Hematopoietic multipotent progenitor cell treated with erythropoietin and hydrocortisone succinate and interleukin-3 and kit ligand, for 8 days (in vitro differentiated cells): ENCODE results near the gene TFR2.
A peak's percentile ranks its signal among the peaks of the same experiment; 100 is the strongest.
"Not testable (repeated sequence)": the region's sequence is repeated elsewhere in the genome, so short reads cannot be mapped to it uniquely, and the experiment has no call there.

ENCODE experiments used
- DNase-seq: peaks from one replicate; pipeline ENCODE4 v3.0.0-alpha.2; 2015

Gene TFR2

DNA sequence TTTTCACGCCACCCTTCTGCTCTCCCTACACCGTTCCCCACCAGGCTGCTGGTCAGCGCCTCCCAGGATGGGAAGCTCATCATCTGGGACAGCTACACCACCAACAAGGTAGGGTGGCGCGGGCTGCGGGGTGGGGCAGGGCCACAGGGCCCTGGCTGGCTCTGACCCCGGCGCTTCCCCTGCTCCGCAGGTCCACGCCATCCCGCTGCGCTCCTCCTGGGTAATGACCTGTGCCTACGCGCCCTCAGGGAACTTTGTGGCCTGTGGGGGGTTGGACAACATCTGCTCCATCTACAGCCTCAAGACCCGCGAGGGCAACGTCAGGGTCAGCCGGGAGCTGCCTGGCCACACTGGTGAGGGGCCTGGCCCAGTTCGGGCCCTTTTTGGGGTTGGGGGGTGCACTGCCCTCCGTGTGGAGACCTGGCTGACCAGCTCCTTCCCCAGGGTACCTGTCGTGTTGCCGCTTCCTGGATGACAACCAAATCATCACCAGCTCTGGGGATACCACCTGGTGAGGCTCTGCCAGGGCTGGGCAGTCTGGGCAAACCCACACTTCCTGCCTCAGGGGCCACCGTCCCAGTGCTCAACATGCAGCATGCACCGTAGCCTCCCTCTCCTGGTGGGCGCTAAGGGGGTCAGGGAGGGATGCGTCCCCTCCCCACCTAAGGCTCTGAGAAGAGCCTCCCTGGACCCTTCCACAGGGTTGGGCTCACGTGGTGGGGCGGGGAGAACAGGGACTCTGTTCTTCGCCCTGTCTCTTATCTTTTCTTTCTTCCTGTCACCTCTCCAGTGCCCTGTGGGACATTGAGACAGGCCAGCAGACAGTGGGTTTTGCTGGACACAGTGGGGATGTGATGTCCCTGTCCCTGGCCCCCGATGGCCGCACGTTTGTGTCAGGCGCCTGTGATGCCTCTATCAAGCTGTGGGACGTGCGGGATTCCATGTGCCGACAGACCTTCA is 36.2 kb upstream of the TFR2 start:
- DNase-seq = no peak

DNA sequence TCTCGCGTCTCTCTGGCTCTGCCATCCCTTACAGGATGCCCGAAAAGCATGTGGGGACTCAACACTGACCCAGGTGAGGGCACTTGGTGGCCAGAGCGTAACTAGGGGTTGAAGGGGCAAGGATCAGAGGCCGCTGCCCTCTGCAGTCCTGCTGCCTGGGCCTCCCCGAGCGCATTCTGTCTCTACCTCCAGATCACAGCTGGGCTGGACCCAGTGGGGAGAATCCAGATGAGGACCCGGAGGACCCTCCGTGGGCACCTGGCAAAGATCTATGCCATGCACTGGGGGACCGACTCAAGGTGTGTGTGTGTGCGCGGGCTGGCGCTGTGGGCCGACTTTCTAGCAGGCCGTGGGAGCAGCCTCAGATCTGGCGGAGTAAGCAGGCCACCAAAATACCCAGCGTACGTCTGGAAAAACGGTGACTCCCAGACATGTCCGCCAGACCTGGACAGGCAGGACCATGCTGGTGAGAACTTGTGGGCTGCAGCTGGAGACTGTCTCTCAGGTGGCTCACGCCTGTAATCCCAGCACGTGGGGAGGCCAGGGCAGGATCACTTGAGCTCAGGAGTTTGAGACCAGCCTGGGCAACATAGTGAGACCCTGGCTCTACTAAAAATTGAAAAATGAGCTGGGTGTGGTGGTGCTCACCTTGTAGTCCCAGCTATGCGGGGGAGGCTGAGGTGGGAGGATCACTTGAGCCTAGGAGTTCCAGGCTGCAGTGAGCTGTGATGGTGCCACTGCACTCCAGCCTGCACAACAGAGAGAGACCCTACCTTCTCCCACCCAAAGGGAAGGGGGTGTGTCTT is 35.4 kb upstream of the TFR2 start:
- DNase-seq = no peak

DNA sequence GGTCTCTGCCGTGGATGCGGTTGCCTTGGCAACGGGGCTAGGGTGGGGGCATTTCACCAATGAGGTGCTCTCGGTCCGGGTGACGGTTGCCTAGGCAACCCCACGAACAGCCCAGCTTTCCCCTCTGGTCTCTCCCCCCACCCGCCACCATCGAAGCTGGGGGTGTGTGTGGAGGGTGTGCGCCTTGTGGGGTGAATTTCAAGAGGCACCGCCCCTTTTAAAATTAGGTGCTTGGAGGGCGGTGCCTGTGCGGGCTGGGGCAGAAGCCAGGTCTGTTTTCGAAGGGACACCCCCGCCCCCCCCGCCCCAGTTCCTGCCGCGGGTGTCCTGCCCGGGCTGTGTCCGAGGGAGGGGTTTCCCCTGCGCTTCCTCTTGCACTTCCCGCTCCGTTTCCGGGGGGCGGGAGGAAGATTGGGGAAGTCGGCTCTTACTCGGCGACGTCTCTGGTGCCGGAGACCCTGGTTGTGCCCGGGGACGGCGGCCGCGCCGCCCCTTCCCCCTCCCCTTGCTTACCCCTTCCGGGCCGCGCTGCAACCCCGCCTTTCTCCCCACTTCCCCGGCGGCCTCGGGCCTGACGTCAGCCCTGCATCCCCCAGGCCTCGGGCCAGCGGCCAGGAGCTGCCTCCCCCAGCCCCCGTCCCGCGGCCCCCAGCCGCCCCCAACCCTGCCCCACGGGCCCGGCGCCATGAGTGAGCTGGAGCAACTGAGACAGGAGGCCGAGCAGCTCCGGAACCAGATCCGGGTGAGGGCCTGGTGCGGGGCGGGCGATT is 34.4 kb upstream of the TFR2 start:
- peak; percentile 94 for DNase-seq

DNA sequence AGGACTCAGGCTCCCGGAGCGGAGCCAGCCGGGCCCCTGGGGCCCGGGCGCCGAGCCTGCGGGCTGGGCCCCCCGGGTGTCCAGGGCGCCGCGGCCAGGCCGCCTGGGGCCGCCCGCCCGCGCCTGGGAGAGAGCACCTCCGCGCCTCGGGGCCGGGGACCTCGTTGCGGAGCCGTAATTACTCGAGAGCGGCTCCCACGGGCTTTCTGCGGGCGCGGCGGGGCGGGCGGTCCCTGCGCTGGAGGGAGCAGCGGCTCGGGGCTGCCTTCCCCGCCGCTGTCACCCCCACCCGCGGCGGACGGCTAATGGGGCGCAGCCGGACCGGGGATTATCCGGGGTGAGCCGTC is 33.7 kb upstream of the TFR2 start:
- no peak for DNase-seq

DNA sequence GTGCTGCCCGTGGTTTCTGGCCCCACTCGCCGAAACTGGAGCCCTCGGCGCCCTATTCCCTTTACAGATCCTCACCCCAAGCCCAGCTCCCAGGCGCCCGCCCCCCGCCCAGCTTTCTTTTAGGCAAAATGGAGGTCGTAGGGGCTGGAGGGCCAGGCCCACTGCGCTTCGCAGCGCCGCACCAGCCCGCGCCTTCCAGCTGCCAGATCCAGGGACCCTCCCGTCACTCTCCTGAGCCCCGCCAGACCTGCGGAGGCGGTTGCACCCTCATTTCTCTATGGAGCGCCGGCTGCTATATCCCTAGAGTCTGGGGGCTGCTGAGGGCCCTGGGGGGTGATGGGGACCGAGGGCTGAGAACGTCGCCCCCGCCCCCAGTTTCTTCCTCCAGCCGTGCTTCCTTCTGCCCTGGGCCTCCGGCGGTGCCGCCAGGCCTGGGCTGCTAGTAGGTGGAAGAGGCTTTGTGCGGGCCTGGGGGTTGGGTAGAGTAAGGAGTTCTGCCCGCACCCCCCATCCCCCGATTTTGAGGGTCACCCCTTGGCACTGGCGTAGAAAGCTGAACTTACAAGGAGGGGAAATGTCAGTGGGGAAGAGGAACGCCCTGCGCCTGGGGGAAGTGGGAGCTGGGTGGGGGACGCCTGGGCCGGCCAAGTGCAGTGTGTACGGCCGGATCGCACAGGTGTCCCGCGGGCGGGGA is 33.2 kb upstream of the TFR2 start:
- DNase-seq = peak; percentile 33

DNA sequence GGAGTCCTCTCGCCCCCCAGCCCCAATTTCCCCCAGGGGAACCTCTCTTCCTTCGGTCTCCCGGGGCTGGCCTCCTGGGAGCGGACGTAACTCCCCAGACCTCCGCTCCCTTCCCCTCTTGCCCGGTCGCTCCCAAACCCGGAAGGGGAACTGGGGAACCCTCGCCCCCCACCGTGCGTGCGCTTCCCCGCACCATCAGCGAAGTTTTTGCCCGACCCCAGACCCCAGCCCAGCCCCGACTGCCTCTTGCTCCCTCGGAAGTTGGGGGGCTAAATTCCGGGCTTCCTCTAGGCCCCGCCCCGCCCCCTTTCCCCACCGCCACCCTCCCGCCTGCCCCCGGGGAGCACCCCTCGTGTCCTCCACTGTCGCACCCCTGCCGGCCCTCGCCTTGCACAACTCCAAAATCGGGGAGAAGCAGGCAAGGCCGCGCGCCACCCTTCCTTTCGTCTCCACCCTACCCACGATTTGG is 32.6 kb upstream of the TFR2 start:
- DNase-seq = peak; percentile 57

DNA sequence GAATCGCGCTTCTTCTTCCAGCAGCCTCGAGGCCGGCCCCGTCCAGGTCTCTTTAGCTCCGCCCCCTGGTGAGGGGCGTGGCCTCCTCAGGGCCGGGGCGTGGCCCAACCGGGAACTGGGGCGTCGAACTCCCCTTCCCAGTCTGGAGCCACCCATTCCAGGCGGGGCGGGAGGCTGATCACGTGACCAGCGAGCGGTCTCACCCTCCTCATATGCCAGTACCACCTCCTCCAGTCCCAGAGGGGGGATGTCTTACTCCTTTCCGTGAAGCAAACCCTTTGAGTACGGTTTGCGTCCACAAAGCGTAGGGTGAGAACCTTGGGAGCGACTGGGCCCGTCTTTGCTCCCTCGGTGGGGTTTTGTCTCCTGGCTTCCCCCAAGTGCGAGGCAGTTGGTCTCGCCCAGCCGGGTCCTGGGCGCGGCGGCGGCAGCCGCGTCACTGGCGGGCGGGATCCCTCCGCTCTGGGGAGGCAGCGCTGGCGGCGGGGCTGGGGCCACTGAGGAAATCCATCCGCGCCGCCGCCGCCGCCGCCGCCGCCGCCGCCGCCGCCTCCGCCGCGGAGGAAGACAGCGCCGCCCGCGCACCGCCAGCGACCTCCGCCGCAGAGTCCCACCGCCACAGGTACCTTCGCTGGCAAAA is 32.1 kb upstream of the TFR2 start, which contains the start of gene GNB2:
TSS of gene GNB2 (plus strand) at position 439 of the 640 bp plus-strand sequence. CDS start 2,526 bp downstream, outside the sequence.
- peak; percentile 99 for DNase-seq

DNA sequence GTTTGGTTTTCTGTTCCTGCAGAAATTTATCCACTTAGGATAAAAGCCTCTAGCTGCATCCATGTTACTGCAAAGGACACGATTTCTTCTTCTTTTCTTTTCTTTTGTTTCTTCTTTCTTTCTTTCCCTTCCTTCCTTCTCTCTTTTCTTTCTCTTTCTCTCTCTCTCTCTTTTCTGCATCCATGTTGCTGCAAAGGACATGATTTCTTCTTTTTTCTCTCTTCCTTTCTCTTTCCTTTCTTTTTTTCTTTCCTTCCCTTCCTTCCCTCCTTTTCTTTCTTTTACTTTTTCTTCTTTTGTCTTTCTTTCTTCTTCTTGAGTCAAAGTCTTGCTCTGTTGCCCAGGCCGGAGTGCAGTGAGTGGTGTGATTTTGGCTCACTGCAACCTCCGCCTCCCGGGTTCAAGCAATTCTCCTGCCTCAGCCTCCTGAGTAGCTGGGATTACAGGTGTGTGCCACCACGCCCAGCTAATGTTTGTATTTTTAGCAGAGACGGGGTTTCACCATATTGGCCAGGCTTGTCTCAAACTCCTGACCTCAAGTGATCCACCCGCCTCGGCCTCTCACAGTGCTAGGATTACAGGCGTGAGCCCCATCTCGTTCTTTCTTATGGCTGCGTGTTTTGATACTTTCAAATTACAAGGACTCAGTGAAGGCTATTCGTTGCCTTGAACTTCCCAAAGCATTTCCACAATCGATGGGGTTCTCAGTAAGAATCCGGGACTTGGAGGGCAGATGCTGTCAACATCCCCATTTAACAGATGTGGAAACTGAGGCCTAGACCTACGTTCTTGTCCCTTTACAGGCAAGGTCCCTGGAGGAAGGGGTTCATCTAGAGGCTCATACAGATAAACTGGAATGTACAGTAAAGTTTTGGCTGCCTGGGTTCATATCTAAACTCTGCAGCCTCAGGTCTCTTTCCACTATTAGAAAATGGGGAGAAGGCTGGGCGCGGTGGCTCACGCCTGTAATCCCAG is 30.3 kb upstream of the TFR2 start:
- no peak for DNase-seq

DNA sequence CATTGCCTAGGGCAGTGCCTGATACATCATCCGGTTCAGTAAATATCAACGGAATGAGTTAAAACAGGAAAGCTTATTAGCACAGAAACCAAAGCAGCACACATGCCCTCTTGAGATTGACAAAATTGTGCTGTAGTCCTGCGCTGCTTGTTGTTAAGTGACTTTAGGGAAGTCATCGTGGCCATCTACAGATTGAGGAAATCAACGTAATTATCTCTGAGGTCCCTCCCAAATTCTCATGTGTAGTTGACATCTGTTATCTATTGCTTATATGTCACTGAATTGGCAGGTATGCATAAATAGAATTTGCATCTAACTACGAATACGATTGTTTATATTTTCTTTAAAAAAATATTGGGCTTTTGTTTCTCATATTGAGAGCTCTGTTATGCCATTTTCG is 28.7 kb upstream of the TFR2 start:
- no peak for DNase-seq

DNA sequence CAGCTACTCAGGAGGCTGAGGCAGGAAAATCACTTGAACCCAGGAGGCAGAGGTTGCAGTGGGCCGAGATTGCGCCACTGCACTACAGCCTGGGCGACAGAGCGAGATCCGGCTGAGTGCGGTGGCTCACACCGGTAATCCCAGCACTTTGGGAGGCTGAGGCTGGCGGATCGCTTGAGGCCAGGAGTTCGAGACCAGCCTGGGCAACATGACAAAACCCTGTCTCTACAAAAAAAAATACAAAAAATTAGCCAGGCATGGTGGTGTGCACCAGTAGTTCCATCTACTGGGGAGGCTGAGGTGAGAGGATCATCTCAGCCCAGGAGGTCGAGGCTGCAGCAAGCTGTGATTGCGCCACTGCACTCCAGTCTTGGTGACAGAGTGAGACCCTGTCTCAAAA is 27.8 kb upstream of the TFR2 start:
- DNase-seq = not testable (repeated sequence)

DNA sequence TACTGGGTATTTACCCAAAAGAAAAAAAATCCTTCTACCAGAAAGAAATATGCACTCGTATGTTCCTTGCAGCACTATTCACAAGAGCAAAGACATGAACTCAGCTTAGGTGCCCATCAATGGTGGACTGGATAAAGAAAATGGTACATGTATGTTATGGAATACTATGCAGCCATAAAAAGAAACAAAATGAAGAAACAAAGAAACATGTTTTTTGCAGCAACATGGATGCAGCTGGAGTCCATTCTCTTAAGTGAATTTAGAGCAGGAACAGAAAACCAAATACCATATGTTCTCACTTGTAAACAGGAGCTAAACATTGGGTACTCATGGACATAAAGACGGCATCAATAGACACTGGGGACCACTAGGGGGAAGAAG is 26.7 kb upstream of the TFR2 start:
- no peak for DNase-seq

DNA sequence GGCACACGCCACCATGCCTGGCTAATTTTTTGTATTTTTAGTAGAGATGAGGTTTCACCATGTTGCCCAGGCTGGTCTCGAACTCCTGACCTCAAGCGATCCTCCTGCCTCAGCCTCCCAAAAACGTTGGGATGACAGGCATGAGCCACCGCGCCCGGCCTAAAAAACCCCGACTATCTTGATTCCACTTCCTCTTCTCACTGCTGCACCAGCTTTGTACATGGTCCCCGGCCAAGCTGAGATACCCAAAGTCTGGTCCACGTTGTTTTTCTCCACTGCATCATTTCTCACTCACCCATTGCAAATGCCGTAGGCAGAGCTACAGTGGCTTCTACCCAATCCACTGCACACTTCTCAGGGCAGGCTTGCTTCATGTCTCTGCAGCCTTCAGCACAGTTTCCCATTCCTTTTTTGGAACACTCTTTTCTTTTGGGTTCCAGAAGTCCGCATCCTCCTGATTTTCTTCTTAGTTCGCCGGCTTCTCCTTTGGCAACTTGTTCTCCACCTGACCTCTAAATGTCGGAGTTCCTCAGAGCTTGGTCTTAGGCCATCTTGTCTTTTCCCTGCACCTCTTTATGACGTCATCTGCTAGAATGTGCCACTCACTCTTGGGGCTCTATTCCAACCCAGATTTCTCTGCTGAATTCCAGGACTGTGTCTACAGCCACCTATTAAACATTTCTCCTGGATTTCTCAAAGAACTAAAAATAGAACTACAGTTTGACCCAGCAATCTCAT is 26.1 kb upstream of the TFR2 start:
- DNase-seq = no peak

DNA sequence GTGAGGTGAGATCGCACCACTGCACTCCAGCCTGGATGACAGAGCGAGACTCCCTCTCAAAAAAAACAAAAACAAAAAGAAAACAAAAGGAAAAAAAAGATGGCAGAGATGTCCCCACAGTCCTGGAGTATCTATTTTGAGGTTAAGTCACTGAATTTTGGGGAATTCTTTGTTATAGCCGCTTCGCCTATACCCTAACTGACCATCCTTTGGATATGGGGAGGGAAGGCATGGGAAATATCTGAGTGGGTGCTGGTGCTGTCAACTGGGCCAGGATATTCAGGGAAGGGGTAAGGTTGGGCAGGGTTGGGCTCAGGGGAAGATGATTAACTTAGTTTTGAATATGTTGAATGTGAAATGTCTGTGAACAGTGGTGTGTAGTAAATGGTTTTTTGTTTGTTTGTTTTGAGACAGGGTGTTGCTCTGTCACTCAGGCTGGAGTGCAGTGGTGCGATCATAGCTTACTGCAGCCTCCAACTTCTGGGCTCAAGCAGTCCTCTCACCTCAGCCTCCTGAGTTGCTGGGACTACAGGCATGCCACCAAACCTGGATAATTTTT is 23.9 kb upstream of the TFR2 start:
- DNase-seq = no peak

DNA sequence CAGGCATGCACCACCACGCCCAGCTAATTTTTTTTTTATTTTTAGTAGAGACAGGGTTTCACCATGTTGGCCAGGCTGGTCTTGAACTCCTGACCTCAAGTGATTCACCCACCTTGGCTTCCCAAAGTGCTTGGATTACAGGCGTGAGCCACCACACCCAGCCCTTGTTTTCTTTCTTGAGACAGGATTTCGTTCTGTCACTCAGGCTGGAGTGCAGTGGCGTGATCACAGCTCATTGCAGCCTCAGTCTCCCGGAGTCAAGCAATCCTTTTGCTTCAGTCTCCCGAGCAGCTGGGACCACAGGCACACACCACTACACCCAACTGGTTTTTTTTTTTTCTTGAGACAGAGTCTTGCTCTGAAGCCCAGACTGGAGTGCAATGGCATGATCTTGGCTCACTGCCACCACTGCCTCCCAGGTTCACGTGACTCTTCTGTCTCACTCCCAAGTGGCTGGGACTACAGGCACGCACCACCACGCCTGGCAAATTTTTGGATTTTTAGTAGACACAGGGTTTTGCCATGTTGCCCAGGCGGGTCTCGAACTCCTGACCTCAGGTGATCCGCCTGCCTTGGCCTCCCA is 20.9 kb upstream of the TFR2 start:
- DNase-seq = peak; percentile 69

DNA sequence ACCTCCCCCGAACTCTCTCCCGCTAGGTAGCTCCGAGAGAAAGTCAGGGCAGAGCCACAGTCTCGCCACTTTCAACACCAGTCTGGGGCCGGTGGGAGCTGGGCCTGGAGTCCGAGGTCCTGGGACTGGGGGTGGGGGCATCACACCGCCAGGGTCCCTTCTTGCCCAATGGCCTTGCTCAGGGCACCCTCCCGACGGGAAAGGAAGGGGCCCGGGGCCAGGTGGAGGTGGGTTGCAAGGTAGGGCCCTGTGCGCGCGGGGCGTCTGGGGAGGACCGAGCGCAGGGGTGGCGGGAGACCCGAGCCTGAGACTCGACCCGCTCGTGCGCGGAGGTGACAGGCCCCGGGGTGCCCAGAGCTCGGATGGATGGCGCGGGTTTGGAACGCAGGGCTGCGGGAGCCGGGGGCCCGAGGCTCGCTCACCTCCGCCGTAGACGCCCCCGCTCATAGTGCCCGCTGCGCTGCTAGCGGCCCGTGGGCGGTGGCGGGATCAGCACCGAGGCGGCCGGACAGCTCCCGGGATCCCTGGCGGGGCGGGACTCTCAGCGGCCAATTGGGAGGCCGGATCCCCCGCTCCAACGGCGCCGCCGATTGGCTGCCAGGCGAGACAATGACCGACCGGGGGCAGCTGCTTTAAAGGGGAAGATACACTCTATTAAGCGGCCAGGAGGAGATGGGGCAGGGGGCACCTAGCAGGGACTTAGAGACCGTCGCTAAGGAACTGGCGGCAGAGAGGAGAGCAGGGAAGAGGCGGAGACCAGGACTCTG is 14.7 kb upstream of the TFR2 start, which contains the start of gene ACTL6B:
TSS of gene ACTL6B (minus strand) at position 541 of the 767 bp plus-strand sequence. CDS start at position 447, 94 bp downstream.
- DNase-seq = peak; percentile 78

DNA sequence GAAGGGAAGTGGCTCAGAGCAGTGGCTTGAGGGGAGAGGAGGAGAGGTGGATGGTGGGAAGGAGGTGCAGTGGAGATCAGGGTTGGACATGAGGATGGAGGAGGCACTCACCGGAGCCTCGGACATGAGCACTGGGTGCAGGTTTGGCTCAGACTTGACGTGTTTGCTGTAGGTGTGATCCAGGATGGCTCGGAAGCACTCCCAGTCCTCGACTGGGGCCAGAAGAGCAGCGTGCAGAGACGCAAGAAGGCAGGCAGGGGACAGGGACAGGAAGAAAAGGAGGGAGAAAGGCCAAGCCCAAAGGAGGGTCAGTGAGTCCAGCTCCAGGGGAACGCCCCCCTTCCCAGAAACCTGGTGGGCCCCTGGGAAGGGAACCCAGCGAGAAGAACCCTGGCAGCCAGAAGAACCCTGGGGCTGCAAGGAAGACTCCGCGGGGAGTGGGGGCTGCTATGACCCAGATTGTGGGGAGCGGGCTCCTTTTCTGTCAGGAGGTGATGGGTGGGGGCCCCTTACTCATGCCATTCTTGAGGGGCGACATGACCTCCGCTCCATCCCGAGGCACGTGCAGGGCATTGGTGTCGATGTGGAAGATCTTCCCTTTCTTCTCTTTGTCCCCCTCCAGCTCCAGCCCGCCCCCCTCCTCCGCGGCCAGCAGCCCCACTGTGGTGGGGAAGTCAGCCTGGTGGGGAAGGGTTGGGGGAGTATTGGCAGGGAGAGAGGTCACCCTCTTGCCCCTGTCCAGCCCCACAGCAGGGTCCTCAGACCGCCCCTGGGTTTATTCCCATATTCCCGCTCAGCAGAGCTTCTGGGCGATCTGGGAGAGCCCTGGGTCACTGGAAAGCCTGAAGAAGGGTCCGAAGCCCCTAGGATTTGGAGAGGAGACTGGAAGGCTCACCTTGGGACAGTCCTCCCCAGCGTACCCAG is 13.8 kb upstream of the TFR2 start:
- DNase-seq = no peak
